HG02973 (cell line): Measurements from ENCODE around the gene SRSF4.

Experiments used
- ATAC-seq: cut with Tn5 transposase; IDR thresholded peaks from one replicate; pipeline ENCODE4 v1.9.1; 2021; ENCODE audit warnings: moderate library complexity; ENCODE audit not compliant: unreplicated experiment

The SRSF4 gene

GRCh38 chr1:29201595-29202051 is 19.9 kb upstream of the SRSF4 start:
- no peak for ATAC-seq

- ATAC-seq = no peak
Observed at GRCh38 chr1:29200906-29201594, 19.4 kb upstream of the SRSF4 start.

GRCh38 chr1:29197993-29198392 is 16.3 kb upstream of the SRSF4 start:
- no peak for ATAC-seq

GRCh38 chr1:29197590-29197924 is 15.9 kb upstream of the SRSF4 start:
- no peak for ATAC-seq

GRCh38 chr1:29196863-29197589 is 15.3 kb upstream of the SRSF4 start:
- no peak for ATAC-seq

- ATAC-seq = no peak
Observed at GRCh38 chr1:29195881-29196291, 14.2 kb upstream of the SRSF4 start.

GRCh38 chr1:29193879-29194455 is 12.3 kb upstream of the SRSF4 start:
- no peak for ATAC-seq

- no peak for ATAC-seq
Observed at GRCh38 chr1:29190718-29191117, 9.0 kb upstream of the SRSF4 start.

- ATAC-seq = no peak
Observed at GRCh38 chr1:29186707-29187106, 5.0 kb upstream of the SRSF4 start.

- ATAC-seq = no peak
Observed at GRCh38 chr1:29186252-29186651, 4.6 kb upstream of the SRSF4 start.

- ATAC-seq = no peak
Observed at GRCh38 chr1:29183287-29183686, 1.6 kb upstream of the SRSF4 start.

- peak; percentile 5 for ATAC-seq
Observed at GRCh38 chr1:29180497-29181412, 945 bp downstream of the SRSF4 start.

- ATAC-seq = no peak
Observed at GRCh38 chr1:29179641-29180184, 2.0 kb downstream of the SRSF4 start.

- ATAC-seq = no peak
Observed at GRCh38 chr1:29177022-29177705, 4.5 kb downstream of the SRSF4 start.

GRCh38 chr1:29176576-29176975 is 5.1 kb downstream of the SRSF4 start:
- no peak for ATAC-seq

- ATAC-seq = no peak
Observed at GRCh38 chr1:29172415-29172939, 9.2 kb downstream of the SRSF4 start.

- no peak for ATAC-seq
Observed at GRCh38 chr1:29171521-29171920, 10.2 kb downstream of the SRSF4 start.

GRCh38 chr1:29171089-29171488 is 10.6 kb downstream of the SRSF4 start:
- ATAC-seq = no peak

GRCh38 chr1:29169976-29170375 is 11.7 kb downstream of the SRSF4 start:
- no peak for ATAC-seq

- ATAC-seq = no peak
Observed at GRCh38 chr1:29167904-29168303, 13.8 kb downstream of the SRSF4 start.
